Breast epithelium (tissue), 3 donors: ENCODE measurements around the gene ZNF831.

Experiments used
- CTCF ChIP-seq, 3 donors: fragments of 450-650 bp; IDR thresholded peaks; one replicate each; pipeline ENCODE4 v1.5.1; 2016 to 2017; ENCODE audit warnings: antibody characterized with exemption in 3 of 3, mild to moderate bottlenecking in 3 of 3, moderate library complexity in 3 of 3
- POLR2A ChIP-seq: fragments of 450-650 bp; IDR thresholded peaks from one replicate; pipeline ENCODE4 v1.6.1; 2016; ENCODE audit warnings: antibody characterized with exemption, mild to moderate bottlenecking, moderate library complexity
- POLR2AphosphoS5 ChIP-seq, 3 donors: sonication (generic); formaldehyde crosslinking; IDR thresholded peaks; one replicate each; pipeline ENCODE4 v1.6.1; 2017; ENCODE audit warnings: antibody characterized with exemption in 3 of 3

GRCh38 chr20:59185809-59186208 lies 22.2 kb downstream of the ZNF831 start:
- TF ChIP-seq POLR2A (no peak), CTCF (IDR thresholded peaks at IDR 0.05) (no peak), POLR2AphosphoS5 (IDR thresholded peaks at IDR 0.05) (no peak)
